ENCODE data around the gene SLC4A1.
A peak's percentile ranks its signal among the peaks of the same experiment; 100 is the strongest.

The SLC4A1 gene

GRCh38 chr17:44203731-44204440, 64.0 kb downstream of the SLC4A1 start:
- DNase-seq, result no peak

- no peak for DNase-seq
Measured at GRCh38 chr17:44202756-44203155, 65.2 kb downstream of the SLC4A1 start.

DNA sequence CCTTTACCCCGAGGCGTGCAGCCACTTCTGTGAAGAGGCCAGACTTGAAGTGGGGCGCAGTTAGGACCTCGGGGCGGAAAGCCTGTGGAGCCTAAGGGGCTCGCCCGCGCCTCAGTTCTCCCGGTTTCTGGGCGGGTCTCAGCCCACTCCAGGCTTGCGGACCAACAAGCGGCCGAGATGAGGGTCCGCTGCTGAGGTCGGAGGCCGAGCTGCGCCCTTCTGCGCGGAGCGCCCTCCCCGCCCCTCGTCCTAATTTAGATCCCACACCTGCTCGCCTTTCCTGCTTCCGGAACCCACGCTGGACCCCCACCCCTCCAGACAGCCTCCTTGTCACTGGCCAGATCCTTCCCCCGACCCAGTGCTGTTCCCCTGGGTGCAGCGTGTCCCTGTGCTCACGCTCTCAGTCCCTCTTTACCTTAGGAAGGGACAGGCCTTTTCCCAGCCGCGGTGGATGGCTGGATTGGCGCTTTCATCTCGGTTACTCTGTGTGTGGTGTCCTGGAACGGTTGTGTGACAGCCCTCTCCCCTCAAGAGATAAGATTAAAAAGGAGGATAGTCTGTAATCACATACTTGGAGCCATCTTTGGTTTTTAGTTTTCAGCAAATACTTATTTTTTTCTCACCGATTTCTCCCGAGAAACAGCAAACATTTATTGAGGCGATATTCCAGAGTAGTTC, 67.3 kb downstream of the SLC4A1 start:
- no peak for DNase-seq

DNA sequence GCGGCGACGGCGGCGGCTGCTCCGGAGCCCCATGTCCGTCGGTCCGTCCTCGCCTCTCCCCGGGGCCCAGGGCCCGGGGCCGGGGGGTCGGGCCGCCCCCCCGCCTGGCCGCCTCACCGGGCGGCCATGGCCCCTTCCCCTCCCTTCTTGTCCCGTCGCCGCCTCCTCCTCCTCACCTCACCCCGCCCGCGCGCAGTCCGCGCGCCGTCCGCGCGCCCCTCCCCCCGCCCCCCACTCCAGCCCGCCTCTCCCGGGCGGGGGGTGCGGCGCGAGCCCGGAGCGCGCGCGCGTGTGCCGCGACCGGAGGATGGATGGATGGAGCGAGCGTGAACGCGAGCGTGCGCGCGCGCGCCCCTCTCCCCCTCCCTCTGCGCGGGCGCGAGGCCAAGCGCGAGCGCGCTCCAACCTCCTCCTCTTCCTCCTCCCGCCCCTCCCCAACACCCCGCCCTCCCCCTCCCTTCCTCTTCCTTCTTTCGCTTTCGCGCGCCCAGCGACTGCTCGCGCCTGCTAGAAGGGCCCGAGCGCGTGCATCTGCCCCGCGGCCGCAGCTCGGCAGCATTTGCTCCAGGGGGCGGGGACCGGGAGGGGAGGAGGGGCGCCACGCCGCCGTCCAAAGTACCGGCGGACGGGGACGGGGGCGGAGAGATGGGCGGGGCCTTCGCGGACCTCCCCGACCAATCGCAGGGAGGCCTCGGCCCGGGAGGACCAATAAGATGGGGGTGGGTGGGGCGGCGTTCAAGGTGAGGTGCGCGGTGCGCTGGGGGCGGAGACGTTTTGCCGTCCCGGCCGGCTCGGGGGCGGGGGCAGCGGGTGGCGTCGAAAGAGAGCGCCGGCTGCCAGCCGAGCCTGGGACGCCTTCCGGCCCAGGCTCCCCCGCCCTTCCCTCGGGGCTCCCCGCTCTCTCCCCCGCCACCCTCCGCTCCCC, 68.1 kb downstream of the SLC4A1 start, which contains the start of gene ATXN7L3:
ATXN7L3 (minus strand) TSS at position 332 of the 925 bp plus-strand sequence. CDS start 1,814 bp downstream, outside the sequence.
- peak; percentile 88 for DNase-seq

- no peak for DNase-seq
Measured at GRCh38 chr17:44198721-44199552, 69.0 kb downstream of the SLC4A1 start.
